Stimulated activated CD4-positive, alpha-beta T cell treated with anti-CD3 and anti-CD28 coated beads, Interleukin-1b, Interleukin-23, amount 100 ng/mL, for 1 hour (primary cell): ENCODE measurements around the gene HABP2.

Experiments
- DNase-seq, 2 donors: peaks; one replicate each; pipeline ENCODE4 v3.0.0-alpha.2; 2020; ENCODE audit warnings: low read depth in 2 of 2

HABP2 gene

DNA sequence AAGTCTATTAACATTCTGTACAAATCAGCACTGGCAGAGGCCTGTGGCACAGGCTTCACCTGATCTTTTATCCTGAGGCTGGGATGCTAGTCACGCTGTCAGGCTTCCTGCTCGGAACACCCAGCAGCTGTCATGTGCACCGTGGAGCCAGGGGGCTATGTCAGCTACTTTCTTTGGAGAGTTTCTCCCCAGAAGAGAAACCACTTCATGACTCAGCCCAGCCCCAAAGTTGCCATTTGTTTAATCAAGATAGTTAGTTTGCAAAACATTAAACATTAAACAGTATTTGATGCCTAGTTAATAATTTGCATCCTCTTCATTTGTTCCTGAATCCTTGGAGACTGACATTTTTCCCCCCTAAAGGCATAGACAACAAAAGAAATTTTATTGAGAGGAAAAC, at the start of gene HABP2:
Gene HABP2, plus strand, starts transcription at position 353 of the 400 bp plus-strand sequence. CDS start 69 bp downstream, outside the sequence.
- no peak for DNase-seq

DNA sequence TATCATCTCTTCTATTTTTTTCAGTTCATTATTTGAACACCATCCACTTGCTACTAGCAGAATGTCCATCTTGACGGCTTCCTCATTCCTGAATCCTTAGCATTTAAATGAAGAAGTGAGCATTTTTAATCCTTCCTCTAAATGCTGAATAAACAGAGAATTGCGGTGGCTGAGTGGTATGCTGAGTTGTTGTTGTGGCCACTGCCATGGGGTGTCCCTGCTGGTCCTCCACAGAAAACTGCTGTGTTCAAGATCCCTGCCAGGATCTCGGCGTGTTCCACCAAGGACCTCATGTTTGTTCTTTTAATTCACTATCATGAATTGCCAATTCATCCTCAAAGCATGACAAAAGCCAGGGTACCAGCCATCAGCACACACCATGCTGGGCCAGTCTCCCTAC, 48.9 kb upstream of the HABP2 start:
- DNase-seq, result no peak

DNA sequence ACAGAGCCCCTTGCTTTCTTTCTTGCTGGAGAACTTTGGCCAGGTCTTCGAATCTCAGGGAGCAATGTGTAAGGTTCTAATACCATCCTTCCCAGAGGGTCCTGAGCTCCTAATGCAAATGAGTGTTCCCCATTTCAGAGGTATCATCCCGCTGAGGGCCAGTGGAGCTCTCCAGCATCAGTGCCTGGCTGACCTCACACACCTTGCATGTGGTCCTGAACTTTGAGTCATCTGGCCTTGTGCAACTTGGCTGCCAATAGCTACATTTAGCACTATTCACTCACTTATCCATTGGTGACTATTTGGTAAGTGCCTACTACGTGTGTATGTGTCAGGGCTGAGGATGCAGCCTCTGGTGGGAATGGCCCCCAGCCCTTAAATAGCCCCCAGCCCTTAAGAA, 48.4 kb upstream of the HABP2 start:
- DNase-seq, result no peak

DNA sequence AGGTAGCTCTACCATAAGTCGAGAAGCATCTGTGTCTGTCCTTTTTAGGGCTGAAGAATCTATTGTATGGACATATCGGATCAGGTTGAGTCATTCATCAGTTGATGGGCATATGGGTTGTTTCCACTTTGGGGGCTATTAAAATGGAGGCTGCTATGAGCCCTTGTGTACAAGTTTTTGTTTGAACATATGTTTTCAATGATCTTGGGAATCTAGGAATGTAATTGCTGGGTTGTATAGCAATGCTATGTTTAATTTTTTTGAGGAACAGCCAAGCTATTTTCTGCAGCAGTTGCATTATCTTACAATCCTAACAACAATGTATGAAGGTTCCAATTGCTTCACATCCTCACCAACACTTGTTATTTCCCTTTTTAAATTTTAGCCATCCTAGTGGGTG, 46.4 kb upstream of the HABP2 start:
- DNase-seq, result no peak

DNA sequence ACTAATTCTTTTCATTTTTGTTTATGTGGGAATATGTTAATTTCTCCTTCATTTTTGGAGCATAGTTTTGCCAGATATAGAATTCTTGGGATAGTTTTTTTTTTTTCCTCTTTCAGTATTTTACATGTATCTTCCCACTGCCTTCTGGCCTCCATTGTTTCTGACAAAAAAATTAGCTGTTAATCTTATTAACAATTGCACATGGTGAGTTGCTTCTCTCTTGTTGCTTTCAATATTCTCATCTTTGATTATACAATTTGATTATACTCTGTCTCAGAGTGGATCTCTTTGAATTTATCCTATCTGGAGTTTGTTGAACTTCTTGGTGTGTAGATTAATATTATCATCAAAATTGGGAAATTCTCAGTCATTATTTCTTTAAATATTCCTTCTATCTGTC, 41.4 kb upstream of the HABP2 start:
- no peak for DNase-seq

DNA sequence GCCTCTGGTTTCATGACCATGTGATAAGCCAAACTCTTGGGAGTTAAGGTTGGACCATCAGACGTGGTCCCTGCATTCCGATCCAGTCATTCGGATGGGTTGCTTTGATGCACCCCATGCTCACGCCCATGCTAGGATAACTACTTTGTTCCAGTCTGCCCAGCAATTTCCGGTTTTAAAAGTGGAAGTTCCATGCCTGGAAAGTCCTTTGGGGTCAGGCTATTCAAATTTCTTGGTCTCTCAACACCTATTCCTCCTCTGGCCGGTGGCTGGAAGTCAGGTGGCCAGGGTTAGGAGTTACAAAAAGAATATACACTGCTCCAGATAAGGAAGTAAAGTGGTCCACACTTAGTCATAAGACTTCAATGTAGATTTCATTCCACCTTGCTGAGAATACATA, 37.7 kb upstream of the HABP2 start:
- DNase-seq, result no peak

DNA sequence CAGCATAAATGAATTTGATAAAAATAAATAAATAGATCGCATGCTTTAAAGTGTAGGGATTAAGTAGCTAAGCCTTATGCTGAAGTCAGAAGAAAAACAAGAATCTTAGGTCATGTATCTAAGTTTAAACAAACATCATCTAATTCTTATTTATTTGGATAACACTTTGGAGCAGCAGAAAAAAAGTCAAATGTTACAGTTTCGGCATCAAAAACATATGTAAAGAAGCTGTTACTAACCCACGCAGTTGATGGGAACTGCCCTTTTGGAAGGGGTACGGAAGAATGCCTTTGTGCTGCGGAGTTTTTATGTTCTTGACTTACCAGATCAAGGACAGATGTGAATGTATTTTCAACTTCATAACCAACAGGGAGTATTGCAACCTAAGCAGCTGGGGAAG, 37.3 kb upstream of the HABP2 start:
- no peak for DNase-seq

DNA sequence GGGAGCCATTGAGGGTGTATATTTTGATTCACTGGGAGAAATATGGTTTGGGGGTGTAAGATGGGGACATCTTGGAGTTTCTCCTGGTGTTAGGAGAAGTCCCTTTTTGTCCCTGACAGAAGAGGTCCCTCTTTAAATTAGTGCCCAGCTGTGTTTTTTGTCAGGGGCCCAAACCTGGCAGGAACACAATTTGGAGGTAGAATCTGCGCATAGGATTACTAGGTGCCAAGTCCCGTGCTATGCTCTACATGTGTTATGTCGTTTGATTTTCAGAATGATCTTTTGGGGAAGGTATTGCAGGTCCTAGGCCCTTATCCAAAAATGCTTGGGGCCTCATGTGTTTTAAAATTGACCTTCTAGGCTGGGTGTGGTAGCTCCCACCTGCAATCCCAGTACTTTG, 36.8 kb upstream of the HABP2 start:
- DNase-seq, result no peak

DNA sequence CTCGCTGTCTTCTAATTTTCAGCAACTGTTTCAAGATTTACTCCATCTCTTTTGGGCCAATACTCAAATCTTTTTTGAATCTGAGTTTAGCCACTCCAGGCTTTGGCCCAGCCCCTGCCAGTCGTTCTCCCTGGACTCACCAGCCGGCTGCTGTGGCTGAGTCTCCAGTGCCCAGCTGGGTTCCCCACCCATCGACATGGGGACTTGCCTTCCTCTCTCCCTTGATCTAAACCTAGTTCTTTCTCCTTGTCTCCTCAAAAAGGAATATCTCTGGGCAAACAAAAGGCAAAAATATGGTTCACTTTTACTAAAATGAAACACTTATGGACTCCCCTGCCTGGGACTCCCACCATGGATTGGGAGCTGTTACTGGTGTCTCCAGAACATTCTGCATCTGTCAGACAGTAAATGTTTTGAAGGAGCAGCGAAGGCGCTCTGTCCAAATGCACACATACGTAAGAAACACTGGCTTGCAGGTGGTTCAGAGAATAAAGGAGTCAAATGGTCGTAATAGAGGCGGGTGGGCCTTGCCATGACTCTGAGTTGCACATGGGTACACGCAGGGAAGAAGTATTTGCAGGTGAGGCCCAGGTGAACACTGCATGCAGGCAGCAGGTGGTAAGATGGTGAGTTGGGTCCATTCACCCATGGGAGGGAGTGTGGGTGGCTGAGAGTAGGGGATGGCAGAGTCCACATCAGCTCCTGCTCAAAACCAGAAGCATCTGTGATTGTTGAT, 35.5 kb upstream of the HABP2 start:
- no peak for DNase-seq

DNA sequence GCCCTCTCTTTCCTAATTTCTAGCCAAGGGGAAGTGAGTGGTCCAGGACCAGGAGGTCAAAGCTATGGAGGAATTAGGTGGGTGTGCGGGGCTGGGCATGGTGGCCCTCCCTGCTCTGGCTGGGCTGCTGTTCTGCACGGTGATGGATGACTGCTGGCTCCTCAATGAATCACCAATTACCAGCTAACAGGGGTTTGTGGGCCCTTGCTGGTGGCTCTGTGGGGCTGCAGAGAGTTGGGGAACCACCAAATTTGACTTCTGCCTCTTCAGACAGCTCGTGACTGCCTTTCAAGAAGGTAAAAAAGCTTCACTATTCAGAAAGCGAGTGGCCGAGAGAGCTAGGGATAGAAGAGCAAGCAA, 35.0 kb upstream of the HABP2 start:
- DNase-seq, result no peak

DNA sequence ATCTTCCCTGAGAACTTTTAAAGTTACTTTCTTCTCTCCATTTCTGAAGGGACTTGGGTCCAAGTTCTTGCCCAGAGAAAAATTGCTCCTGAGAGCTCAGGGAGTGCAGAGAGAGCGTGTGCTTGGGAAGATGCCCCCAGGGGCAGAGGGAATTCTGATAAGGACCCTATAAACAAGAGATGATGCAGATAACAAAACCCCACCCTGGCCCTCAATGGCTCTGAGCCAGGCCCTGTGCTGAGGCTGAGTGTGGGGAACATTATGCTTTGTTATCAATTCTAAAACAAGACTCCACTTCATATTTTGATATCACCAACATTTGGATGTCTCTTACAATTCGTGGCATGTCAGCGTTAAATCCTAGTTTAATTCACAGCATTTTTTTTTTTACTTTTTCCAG, 34.4 kb upstream of the HABP2 start:
- no peak for DNase-seq

DNA sequence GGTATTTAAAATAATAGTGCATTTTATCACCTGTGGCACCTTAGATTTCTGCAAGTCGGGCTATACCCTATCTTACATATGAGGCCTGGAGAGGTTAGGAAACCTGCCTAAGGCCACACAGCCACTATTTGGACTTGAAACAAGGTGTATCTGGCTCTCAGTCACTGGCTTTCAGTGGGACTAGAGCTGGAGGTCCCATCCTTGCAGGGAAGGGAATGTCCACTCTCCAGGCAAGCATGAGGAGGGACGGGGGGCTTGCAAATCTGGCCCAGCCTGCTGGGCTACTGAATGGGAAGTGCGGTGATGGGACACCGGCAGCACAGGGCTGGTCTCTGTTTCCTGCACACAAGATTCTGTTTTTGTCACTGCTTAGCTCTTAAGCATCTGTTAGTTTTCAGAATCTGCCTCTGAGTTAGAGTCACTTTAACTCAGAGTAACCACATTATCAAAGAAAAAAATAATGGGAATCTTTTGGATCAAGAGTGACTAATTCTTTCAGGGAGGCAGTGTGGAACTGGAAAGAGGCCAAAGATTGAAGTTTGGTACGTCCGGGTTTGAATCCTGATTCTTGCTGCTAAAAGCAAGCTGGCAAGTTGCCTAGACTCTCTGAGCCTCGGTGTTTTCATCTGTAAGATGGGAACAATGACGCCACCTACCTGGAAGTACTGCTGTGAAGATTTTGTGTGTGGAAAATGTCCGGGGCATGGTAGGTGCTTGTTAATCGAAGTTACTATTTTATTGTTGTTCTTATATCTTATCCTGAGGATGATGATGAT, 33.8 kb upstream of the HABP2 start:
- no peak for DNase-seq

DNA sequence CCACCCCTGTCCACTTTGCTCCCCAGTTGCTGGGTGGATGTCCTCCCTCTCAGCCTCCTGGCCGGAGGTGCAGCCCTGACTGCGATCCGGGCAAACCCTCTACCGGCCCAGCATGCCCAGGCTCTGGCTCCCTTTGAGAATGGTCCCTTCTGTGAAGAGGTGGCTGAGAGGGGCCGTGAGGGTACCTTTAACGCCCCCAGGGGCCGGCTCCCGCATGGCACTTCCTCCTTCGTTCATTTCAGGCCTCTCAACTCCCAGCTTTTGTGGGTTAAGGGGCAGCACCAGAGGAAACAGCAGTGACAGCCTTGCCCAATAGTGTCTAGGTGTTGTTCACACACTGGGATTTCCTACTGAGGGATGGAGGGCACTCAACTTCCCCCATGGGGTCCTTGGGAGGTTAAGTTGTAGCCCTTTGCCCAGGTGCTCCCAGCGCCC, 33.2 kb upstream of the HABP2 start:
- no peak for DNase-seq

DNA sequence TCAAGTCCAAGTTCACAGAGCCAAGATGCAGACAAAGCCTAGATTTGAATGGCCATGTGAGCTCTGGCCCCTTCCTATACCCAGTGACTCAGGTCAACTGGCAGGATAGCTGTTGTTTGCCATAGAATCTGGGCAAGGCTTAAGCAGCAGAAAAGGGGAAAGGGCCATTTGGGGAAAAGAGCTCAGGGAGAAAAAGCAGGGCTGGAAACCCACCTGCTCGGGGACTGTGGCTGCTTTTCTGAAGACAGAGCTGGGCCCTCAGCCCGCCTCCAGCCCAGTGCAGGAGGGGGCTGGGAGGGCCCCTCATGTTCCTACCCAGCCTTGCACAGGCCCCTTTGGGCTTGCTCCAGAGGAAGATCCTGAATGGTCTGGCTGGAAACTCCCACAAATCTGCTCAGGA, 32.6 kb upstream of the HABP2 start:
- DNase-seq, result no peak

DNA sequence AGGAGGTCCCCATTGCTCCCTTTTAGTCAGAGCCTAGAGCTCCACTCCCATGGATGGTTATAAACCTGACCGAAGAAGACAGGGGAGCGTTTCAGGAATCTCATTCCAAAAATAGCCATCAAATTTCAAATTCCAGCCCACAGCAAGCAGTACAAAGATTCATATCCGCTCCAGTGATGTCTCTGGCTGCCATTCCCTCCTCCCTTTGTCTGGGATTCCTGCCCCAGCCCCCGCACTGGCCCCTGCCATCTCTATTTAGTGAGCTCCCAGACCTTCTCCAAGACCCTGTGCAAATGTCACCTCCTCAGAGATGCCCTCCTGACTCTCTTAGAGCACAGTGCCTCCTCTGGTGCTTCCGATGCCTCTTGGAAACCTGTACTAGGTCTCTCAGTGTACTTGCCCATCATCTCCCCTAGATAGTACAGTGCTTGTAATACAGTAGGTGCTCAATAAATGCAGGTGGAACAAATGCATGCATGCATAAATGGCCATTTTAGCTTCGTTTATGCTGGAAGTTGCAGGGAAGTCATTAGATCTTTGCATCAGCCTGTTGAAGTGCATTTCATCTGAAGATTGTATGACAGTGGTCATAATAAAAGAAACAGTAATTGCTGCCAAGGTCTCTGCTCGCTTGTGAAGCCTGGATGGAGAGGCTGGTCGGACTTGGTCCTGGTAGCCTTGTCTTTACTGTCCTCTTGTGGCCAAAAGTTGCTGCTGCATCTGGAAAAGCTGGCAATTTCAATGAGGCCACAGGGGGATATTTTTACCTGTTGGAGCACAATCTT, 32.0 kb upstream of the HABP2 start:
- DNase-seq, result no peak

DNA sequence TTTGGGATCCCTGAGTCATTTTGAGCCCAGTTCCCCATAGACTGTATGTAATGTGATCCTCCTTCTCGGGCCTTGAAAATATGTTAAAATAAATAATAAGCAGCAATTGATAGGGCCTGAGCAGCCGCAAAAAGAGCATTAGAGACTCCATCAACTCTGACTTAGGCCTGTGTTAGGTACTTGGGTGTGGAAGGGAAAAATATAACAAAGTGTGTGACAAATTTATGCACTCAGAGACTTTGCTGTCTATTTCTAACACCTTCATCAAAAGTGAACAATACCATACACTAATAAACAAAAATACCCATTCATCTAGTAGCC, 31.4 kb upstream of the HABP2 start:
- DNase-seq, result no peak

DNA sequence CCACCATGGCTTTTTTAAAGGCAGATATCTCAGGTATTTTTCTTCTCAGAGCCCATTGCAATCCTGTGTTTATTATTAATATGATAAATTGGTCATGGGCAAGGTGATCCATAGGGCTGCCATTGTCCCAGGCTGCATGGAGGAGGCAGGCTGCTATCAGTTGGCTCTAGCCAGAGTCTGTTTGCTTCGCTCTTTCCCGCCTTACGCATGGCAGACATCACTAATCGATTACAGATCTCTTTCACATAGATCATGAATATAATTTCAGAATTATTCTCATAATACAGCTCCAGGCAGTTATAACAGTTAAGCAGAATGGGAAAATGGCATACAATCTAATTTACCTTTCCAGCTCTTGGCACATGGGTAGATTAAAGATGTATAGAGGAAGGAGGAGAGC, 30.4 kb upstream of the HABP2 start:
- no peak for DNase-seq

DNA sequence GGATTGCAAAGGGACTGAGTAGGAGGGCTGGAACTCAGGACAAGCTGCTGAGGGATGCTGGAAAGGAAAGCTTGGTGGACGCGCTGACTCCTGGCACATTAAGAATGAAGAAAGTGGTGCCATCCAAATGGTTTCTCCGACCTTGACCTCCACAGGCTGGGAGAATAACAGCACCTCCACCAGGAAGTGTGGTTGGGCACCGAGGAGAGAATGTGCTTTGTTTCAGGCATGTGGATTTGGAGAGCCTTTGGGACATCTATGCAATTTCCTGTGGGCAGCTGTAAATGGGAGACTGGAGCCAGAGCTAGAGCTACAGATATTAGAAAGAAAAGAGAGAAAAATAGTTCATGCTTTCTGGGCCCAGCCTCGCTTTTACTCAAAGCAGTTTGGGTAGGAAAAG, 29.8 kb upstream of the HABP2 start:
- DNase-seq, result no peak

DNA sequence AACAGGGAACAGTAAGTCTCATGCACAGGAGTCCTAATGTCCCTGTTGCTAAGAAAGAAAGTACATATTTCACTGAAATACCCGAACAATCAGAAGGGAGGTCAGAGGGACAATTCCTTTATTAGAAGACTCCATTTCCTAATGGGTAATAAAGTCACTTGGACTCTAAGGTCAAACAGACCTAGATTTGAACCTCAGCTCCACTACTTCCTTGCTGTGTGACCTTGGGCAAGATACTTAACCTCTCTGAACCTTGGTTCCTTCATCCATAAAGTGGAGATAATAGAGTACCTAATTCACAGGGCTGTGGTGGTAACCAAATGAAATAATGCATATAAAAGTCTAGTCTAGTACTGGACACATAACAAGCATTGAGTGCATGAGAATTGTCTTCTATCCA, 29.2 kb upstream of the HABP2 start:
- DNase-seq, result no peak

DNA sequence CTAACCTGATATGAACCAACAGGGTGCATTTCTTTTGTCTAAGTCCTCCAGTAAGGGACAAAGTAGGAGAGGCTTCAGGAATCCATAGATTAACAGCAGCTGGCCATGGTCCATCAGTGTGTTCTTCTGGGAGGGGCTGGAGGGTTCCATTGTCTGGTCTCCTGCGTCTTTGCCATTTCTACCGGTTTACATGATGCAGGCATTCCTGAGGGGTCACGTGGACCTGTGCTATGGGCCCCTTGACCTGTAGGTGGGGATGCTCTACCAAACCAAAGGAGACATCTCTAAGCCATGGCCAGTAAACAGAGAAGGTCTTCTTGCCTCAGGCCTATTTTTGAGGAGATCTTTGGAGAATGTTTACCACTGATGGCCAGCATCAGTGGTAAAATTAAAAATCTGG, 28.7 kb upstream of the HABP2 start:
- DNase-seq, result no peak

DNA sequence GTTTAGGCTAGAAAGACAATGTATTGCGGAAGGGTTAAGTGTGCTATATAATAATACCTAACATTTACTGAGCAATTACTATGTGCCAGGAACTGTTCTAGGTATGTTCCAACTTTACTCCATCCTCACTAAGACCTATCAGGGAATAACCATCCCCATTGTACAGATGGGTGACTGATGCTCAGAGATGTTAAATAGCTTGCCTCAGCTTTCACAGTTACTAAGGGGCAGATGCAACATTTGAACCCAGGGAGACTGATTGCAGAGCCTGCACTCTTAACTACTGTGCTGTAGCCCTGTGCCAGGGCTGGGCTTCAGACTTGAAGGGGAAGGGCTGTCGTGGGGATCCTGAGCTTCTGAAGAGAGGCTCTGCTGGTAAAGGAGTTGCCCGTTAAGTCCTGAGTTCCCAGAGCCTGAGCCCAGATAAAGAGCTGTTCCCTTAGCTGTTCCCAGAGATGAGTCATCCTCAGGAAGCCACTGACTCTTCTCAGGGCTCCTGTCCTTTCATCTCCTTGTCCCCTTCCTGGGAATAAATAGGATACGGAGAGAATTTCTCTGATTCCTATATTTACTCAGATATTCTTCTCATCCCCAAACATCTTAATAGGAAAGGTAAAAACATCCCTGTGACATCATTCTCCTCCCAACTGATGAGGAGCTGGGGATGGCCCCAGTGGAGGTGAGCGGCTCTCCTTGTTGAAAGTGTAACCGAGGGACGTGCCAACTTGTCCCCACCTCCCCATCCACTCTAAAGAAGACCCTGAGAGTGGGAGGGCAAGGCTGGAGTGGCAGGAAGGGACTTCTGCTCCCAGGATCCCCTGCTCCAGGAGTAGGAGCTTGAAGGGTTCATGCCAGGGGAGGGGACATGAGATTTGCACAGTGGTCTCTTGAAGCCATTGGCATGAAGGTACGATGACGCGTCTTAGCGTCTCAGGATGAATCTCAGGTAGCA, 28.0 kb upstream of the HABP2 start:
- no peak for DNase-seq

DNA sequence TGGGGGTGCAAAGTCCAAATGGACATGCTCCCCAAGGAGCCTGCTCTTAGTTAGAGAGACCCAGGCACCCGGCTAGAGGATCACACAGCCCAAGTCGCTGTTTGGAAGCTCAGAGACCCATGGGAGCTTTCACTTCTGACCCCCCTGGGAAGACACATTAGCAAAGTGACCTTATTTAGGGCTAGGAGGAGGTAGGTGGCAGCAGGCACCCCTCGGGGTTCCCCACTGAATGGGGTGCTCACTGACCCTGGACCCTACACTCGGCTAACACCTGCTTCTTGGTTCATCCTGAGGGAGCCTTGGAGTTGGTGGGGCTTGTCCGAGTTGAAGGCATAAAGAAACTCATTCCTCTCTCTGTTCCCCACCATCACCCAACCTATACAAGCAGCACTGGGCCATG, 27.1 kb upstream of the HABP2 start:
- no peak for DNase-seq
